GM23248 (cell line): Measurements from ENCODE around the gene SRGN.

Experiments
- EZH2 ChIP-seq: fragments of 200-600 bp; sonication (generic); IDR thresholded peaks from 2 replicates; pipeline ENCODE4 v1.6.1; 2018; ENCODE audit warnings: antibody characterized with exemption, mild to moderate bottlenecking; ENCODE audit not compliant: insufficient read depth, poor library complexity, severe bottlenecking
- EZH2phosphoT487 ChIP-seq: fragments of 200-600 bp; sonication (generic); IDR thresholded peaks from 2 replicates; pipeline ENCODE4 v1.6.1; 2018; ENCODE audit warnings: antibody characterized with exemption, moderate library complexity, mild to moderate bottlenecking, low read depth; ENCODE audit not compliant: insufficient read depth

GRCh38 chr10:69044546-69044945, 43.4 kb upstream of the SRGN start:
- TF ChIP-seq EZH2: no peak
- no peak for TF ChIP-seq EZH2phosphoT487
